K562 (cell line): Measurements from ENCODE around the gene KIF3A. TPM values are rescaled to one million over a fixed set of nuclear protein-coding genes. Genes with fewer than 3 reads are reported as not detected.

Source experiments
- CHD4 ChIP-seq: fragments of 200-600 bp; sonication (generic); IDR thresholded peaks from 3 replicates; pipeline ENCODE4 v1.6.1; 2012; ENCODE audit warnings: low read depth, mild to moderate bottlenecking, mixed read lengths, low read length, inconsistent platforms; ENCODE audit not compliant: insufficient read depth, insufficient replicate concordance, poor library complexity, severe bottlenecking
- FOXK1 ChIP-seq: sonication (generic); formaldehyde crosslinking; IDR thresholded peaks from 2 replicates; pipeline ENCODE4 v1.8.0; 2022; ENCODE audit warnings: missing genetic modification reagents, mild to moderate bottlenecking, borderline replicate concordance
- HIVEP1 ChIP-seq: fragments of 250-450 bp; sonication (Bioruptor Pico); IDR thresholded peaks from 2 replicates; pipeline ENCODE4 v1.4.0; 2020; ENCODE audit warnings: mild to moderate bottlenecking
- HMG20B ChIP-seq: fragments of 250-450 bp; sonication (Bioruptor Pico); IDR thresholded peaks from 2 replicates; pipeline ENCODE4 v1.5.0; 2021; ENCODE audit warnings: mild to moderate bottlenecking
- MYC ChIP-seq, 2 experiments: fragments of 250-450 bp in 1 of 2; sonication (Bioruptor Pico) in 1 of 2; IDR thresholded peaks; 2 replicates each; pipeline versions ENCODE4 v1.5.1 to v1.6.1; 2012 to 2021; ENCODE audit warnings: low read depth in 2 of 2, borderline replicate concordance in 1 of 2, improper control_type of control experiment in 1 of 2, low read length in 1 of 2, mild to moderate bottlenecking in 1 of 2, moderate library complexity in 1 of 2
- PTRF ChIP-seq: fragments of 450-650 bp; IDR thresholded peaks from 2 replicates; pipeline ENCODE4 v1.6.1; 2016; ENCODE audit warnings: mild to moderate bottlenecking, missing genetic modification characterization, missing compliant biosample characterization
- RBBP5 ChIP-seq: fragments of 200-600 bp; sonication (generic); IDR thresholded peaks from 2 replicates; pipeline ENCODE4 v1.6.1; 2012; ENCODE audit warnings: borderline replicate concordance, mild to moderate bottlenecking, low read length, control low read depth, inconsistent platforms; ENCODE audit not compliant: insufficient read depth, poor library complexity, severe bottlenecking
- RCOR1 ChIP-seq, 2 experiments: IDR thresholded peaks; 2 replicates each; pipeline ENCODE4 v1.6.1; 2012; ENCODE audit warnings: low read depth in 2 of 2, low read length in 2 of 2, borderline replicate concordance in 1 of 2, improper control_type of control experiment in 1 of 2
- THRAP3 ChIP-seq: fragments of 450-650 bp; IDR thresholded peaks from 2 replicates; pipeline ENCODE4 v1.6.1; 2016; ENCODE audit warnings: mild to moderate bottlenecking, inconsistent platforms, borderline replicate concordance
- ZNF133 ChIP-seq: fragments of 250-450 bp; sonication (Bioruptor Pico); IDR thresholded peaks from 2 replicates; pipeline ENCODE4 v1.4.0; 2020; ENCODE audit warnings: mild to moderate bottlenecking
- ZNF274 ChIP-seq: IDR thresholded peaks from 2 replicates; pipeline ENCODE4 v1.6.1; 2011; ENCODE audit warnings: low read depth, mild to moderate bottlenecking, low read length, moderate library complexity, borderline replicate concordance
- ZNF766 ChIP-seq: fragments of 200-800 bp; sonication (Bioruptor generic); conservative IDR thresholded peaks from 2 replicates; pipeline ENCODE4 v1.6.1; 2016; ENCODE audit warnings: missing genetic modification characterization, missing compliant biosample characterization
- polyA plus RNA-seq, 8 experiments: library from polyadenylated mRNA; depleted of rRNA in 4 of 8; stranded (reverse) in 5 of 8; unstranded in 3 of 8; fragments of >200 nt; fragmentation: Nextera tagmentation in 2 of 8; fragmentation: Illumina TruSeq in 1 of 8; extraction: Ambion mirVana in 2 of 8; extraction: Trizol in 1 of 8; gene quantifications; 2 replicates each; pipeline versions ENCODE4 v1.2.1 to v1.2.3, GENCODE V29; 2011 to 2014; ENCODE audit warnings: inconsistent platforms in 1 of 8, missing spikeins in 1 of 8
- total RNA-seq, 7 experiments: library from RNA; depleted of rRNA in 6 of 7; stranded (reverse); fragments of >200 nt in 6 of 7; fragmentation: Illumina TruSeq in 2 of 7; extraction: Trizol in 2 of 7; gene quantifications; 2 replicates each; pipeline versions ENCODE4 v1.2.1 to v1.2.3, GENCODE V29; 2011 to 2021; ENCODE audit warnings: low replicate concordance in 1 of 7
- TF ChIP-seq, protein P1 (sequence below): fragments of 250-450 bp; sonication (Bioruptor Pico); IDR thresholded peaks from 2 replicates; pipeline ENCODE4 v1.4.0; 2020; ENCODE audit warnings: mild to moderate bottlenecking, moderate library complexity, borderline replicate concordance
- TF ChIP-seq, protein P2 (sequence below): fragments of 450-650 bp; IDR thresholded peaks from 2 replicates; pipeline ENCODE4 v1.6.1; 2018; ENCODE audit warnings: mild to moderate bottlenecking, low read depth; ENCODE audit not compliant: partially characterized antibody
- TF ChIP-seq, protein P3 (sequence below): fragments of 450-650 bp; IDR thresholded peaks from 2 replicates; pipeline ENCODE4 v1.6.1; 2017; ENCODE audit warnings: antibody characterized with exemption
- TF ChIP-seq, protein P4 (sequence below): fragments of 250-450 bp; sonication (Bioruptor Pico); IDR thresholded peaks from 2 replicates; pipeline ENCODE4 v1.5.0; 2022; ENCODE audit warnings: mild to moderate bottlenecking

Gene KIF3A
- total and polyA plus RNA-seq, 9 of the 15 experiments (the other 6 are each of a cell fraction or from before 2014, with no cell fraction given) = 1.5 to 7.8 (median 6.0) TPM

DNA sequence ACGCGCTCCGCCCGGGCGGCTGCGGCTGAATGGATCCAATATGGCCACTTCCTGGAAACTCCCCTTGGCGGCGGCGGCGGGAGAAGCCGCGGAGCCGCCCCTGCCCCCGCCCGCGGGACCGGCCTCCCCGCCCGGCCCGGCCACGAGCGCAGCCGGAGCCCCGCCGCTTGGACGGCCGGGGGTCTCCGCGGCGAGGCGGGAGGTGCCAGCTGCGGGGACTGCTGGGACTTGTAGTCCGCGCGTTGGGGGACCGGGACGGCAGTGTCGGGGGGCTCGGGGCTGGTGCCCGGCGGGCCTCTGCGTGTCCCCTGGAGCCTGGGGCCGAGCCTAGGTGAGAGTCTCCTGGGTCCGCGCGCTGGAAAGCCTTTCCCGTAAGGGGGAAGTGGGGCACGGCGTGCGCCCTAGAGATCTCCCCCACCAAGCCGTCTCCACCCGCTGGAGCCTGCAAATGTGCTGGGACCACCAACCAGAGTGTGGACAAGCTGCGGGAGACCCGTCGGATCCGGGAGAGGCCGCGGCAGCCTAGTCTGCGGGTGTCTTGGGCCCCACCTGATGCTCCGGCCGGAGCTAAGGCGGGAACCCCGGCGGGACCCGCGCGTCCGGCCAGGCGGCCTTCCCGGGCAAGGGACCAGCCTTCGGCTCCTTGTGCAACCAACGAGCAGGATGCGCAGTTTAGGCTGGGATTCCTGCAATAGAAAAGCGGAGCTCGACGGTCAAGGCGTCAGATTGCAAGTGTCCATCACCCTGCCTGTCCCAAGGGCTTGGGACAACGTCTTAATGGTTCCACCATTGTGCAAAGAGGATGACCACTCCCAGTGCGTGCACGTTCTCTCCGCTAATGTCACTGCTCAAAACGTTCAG is 40.1 kb upstream of the KIF3A start, which contains the start of gene SEPTIN8 (continued):
- TF ChIP-seq, protein P1, sequence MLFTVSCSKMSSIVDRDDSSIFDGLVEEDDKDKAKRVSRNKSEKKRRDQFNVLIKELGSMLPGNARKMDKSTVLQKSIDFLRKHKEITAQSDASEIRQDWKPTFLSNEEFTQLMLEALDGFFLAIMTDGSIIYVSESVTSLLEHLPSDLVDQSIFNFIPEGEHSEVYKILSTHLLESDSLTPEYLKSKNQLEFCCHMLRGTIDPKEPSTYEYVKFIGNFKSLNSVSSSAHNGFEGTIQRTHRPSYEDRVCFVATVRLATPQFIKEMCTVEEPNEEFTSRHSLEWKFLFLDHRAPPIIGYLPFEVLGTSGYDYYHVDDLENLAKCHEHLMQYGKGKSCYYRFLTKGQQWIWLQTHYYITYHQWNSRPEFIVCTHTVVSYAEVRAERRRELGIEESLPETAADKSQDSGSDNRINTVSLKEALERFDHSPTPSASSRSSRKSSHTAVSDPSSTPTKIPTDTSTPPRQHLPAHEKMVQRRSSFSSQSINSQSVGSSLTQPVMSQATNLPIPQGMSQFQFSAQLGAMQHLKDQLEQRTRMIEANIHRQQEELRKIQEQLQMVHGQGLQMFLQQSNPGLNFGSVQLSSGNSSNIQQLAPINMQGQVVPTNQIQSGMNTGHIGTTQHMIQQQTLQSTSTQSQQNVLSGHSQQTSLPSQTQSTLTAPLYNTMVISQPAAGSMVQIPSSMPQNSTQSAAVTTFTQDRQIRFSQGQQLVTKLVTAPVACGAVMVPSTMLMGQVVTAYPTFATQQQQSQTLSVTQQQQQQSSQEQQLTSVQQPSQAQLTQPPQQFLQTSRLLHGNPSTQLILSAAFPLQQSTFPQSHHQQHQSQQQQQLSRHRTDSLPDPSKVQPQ (CRISPR knock-in tag) = no peak
- TF ChIP-seq, protein P2, sequence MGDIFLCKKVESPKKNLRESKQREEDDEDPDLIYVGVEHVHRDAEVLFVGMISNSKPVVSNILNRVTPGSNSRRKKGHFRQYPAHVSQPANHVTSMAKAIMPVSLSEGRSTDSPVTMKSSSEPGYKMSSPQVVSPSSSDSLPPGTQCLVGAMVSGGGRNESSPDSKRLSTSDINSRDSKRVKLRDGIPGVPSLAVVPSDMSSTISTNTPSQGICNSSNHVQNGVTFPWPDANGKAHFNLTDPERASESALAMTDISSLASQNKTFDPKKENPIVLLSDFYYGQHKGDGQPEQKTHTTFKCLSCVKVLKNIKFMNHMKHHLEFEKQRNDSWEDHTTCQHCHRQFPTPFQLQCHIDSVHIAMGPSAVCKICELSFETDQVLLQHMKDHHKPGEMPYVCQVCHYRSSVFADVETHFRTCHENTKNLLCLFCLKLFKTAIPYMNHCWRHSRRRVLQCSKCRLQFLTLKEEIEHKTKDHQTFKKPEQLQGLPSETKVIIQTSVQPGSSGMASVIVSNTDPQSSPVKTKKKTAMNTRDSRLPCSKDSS = no peak
- TF ChIP-seq, protein P3, sequence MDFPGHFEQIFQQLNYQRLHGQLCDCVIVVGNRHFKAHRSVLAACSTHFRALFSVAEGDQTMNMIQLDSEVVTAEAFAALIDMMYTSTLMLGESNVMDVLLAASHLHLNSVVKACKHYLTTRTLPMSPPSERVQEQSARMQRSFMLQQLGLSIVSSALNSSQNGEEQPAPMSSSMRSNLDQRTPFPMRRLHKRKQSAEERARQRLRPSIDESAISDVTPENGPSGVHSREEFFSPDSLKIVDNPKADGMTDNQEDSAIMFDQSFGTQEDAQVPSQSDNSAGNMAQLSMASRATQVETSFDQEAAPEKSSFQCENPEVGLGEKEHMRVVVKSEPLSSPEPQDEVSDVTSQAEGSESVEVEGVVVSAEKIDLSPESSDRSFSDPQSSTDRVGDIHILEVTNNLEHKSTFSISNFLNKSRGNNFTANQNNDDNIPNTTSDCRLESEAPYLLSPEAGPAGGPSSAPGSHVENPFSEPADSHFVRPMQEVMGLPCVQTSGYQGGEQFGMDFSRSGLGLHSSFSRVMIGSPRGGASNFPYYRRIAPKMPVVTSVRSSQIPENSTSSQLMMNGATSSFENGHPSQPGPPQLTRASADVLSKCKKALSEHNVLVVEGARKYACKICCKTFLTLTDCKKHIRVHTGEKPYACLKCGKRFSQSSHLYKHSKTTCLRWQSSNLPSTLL = no peak
- TF ChIP-seq RCOR1 (IDR thresholded peaks at IDR 0.05; ENCODE audit: borderline replicate concordance in 1 of 2, low read depth in 2 of 2, low read length in 2 of 2) = peak in 1 of 2 experiments; percentile 44; a peak in 1 of 4 replicates
- no peak for TF ChIP-seq HIVEP1 (CRISPR knock-in tag)
- no peak for TF ChIP-seq HMG20B (CRISPR knock-in tag)
- TF ChIP-seq, protein P4, sequence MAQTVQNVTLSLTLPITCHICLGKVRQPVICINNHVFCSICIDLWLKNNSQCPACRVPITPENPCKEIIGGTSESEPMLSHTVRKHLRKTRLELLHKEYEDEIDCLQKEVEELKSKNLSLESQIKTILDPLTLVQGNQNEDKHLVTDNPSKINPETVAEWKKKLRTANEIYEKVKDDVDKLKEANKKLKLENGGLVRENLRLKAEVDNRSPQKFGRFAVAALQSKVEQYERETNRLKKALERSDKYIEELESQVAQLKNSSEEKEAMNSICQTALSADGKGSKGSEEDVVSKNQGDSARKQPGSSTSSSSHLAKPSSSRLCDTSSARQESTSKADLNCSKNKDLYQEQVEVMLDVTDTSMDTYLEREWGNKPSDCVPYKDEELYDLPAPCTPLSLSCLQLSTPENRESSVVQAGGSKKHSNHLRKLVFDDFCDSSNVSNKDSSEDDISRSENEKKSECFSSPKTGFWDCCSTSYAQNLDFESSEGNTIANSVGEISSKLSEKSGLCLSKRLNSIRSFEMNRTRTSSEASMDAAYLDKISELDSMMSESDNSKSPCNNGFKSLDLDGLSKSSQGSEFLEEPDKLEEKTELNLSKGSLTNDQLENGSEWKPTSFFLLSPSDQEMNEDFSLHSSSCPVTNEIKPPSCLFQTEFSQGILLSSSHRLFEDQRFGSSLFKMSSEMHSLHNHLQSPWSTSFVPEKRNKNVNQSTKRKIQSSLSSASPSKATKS (CRISPR knock-in tag) = no peak
- no peak for TF ChIP-seq ZNF133 (CRISPR knock-in tag)
- no peak for TF ChIP-seq CHD4
- 0 out of 2 replicates have a peak, but pooled peaks have one; percentile 38 for TF ChIP-seq FOXK1 (CRISPR knock-in tag)
- no peak for TF ChIP-seq THRAP3
- TF ChIP-seq MYC (IDR thresholded peaks at IDR 0.05; ENCODE audit: low read depth, low read length) = no peak
- peak; percentile 82; the same call in 1 of the 2 replicates for TF ChIP-seq MYC (CRISPR knock-in tag; IDR thresholded peaks at IDR 0.05; ENCODE audit: borderline replicate concordance, low read depth)
- no peak for TF ChIP-seq ZNF274
- TF ChIP-seq PTRF (tag) = no peak
- TF ChIP-seq RBBP5 = peak; percentile 62
- 0 out of 2 replicates have a peak, but pooled peaks have one; percentile 47 for TF ChIP-seq ZNF766
